Stromal cell of bone marrow (primary cell): ENCODE measurements around the gene OVAAL.

Source experiments
- DNase-seq: peaks from one replicate; pipeline ENCODE4 v3.0.0-alpha.2; 2012; ENCODE audit warnings: low read depth

OVAAL gene

DNA sequence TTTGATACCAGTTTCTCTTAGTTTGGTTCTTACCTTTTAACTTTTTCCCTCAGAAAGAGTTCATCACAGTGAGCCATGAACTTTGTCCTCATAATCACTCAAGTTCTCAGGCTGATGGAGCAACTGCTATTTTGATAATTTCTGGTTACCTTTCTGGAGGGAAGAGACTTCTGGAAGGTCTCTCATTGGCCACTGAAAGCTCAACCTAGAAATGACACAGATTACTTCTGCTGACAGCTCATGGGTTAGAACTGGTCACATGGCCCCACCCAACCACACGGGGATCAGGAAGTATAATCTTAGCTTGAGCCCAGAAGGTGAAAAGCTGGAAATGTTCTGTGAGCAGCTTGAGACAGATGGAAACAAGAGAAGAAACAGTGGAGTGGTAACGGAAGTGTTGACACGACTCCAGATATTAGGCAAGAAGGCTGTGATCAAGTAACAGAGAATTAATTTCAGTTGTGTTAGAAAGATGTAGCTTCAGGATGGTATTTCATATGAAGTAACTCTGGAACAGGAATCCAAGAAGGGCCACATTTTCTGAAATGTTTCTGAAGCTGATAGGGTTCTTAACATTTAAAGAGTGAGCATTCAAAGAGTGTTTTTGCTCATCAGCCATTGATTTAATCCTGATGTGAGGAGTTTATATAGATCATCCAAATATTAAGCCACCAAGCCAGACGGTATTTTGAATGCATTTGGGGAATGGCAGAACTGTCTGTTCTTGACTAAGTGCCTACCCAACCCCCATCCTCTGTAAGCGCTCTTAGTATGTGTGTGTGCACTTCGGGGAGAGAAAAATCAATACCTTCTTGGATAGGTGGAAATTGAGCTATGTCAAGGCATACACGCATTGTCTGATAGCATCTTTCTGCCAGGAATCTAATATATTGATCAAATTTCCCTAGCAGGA, 51.1 kb downstream of the OVAAL start:
- DNase-seq, result peak; percentile 10

- DNase-seq, result no peak
Observed at GRCh38 chr1:180610556-180611015, 51.8 kb downstream of the OVAAL start.

- peak; percentile 12 for DNase-seq
Observed at GRCh38 chr1:180611016-180611930, 52.5 kb downstream of the OVAAL start.

DNA sequence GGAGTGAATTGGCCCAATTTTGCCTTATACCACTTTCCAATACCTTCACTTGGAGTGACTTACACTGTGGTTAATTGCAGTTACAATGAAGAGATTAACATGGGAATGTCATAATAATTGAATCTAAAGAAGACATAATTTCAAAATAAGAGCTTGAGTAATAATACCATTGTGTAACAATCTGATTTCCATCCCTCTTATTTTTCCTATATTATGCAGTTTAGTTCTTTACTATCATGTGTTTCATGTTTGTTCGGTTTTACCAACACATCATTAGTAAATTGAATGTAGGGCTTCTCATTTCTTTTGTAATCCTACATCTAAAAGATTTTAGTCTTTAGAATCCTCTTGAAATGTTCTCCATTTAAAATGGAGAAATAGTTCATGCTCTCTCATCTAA, 53.9 kb downstream of the OVAAL start:
- no peak for DNase-seq

GRCh38 chr1:180614730-180615129, 56.0 kb downstream of the OVAAL start:
- DNase-seq, result no peak

DNA sequence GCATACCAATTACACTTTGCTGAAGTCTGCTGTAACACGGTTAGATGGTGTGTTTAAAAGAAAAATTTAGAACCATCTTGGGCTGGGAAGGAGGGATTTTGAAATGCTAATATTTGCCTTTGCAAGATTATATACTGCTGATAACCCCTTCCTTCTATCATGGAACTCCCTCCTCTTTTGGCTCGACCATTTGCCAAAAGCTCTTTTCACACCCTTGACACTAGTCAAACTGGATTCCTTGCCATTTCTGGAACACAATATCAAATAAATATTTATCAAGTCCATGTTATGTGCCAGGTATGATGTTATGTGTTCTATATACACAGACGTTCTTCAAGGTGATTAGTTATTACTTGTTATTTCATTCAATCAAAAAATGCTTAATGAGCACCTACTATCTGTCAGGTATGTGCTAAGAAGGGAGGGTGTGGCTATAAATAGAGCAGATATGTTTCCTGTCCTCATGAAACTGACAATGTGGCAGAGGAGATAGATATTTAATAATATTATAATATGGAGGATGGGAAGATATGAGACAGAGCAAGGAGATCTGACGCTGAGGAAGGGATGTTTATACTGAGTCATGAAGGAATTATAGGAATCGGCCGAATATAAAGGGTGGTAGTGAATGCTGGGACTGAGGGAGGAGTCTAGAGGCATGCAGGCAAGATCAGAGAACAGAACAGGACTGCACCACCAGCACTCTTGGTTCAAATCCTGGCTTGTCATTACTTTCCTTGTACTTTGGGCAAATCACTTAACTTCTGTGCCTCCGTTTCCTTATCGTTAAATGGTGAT, 56.9 kb downstream of the OVAAL start:
- DNase-seq, result no peak
